Measurements from ENCODE around the gene SOX15.

Gene SOX15

DNA sequence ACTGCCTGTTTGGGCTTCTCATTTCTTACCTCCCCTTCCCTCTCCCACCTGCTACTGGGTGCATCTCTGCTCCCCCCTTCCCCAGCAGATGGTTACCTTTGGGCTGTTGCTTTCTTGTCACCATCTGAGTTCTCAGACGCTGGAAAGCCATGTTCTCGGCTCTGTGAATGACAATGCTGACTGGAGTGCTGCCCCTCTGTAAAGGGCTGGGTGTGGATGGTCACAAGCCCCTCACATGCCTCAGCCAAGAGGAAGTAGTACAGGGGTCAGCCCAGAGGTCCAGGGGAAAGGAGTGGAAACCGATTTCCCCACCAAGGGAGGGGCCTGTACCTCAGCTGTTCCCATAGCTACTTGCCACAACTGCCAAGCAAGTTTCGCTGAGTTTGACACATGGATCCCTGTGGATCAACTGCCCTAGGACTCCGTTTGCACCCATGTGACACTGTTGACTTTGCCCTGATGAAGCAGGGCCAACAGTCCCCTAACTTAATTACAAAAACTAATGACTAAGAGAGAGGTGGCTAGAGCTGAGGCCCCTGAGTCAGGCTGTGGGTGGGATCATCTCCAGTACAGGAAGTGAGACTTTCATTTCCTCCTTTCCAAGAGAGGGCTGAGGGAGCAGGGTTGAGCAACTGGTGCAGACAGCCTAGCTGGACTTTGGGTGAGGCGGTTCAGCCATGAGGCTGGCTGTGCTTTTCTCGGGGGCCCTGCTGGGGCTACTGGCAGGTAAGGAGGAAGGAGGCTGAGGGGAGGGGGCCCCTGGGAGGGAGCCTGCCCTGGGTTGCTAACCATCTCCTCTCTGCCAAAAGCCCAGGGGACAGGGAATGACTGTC is 10.7 kb downstream of the SOX15 start, which contains the start of gene CD68:
Gene CD68 (plus strand): TSS at position 638 of the 833 bp plus-strand sequence. CDS start 40 bp downstream, at position 678.
- peak; percentile 63 for DNase-seq (ENCODE audit: extremely low spot score, insufficient read length, low read depth)
- FAIRE-seq = peak; percentile 92

- DNase-seq (ENCODE audit: extremely low spot score, insufficient read length, low read depth) (no peak), FAIRE-seq (no peak)
These were observed 12.3 kb downstream of the SOX15 start for GRCh38 chr17:7577327-7578199.

GRCh38 chr17:7576432-7576937 is 13.4 kb downstream of the SOX15 start:
- FAIRE-seq (no peak), DNase-seq (ENCODE audit: extremely low spot score, insufficient read length, low read depth) (no peak)

DNA sequence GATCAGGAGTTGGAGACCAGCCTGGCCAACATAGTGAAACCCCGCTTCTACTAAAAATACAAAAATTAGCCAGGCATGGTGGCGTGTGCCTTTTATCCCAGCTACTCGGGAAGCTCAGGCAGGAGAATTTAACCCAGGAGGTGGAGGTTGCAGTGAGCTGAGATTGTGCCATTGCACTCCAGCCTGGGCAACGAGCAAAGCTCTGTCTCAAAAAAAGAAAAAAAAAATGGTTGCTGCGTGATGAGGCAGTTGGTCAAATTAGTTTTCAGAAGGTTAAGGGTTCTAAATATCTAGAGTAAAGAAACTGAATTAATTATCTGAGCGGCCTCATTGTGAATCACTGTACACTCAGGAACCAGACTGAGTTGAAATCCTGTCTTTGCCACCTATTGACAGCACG is 13.9 kb downstream of the SOX15 start:
- FAIRE-seq (no peak), DNase-seq (ENCODE audit: extremely low spot score, insufficient read length, low read depth) (no peak)

GRCh38 chr17:7575481-7575883 is 14.4 kb downstream of the SOX15 start:
- FAIRE-seq (no peak), DNase-seq (ENCODE audit: extremely low spot score, insufficient read length, low read depth) (no peak)

DNA sequence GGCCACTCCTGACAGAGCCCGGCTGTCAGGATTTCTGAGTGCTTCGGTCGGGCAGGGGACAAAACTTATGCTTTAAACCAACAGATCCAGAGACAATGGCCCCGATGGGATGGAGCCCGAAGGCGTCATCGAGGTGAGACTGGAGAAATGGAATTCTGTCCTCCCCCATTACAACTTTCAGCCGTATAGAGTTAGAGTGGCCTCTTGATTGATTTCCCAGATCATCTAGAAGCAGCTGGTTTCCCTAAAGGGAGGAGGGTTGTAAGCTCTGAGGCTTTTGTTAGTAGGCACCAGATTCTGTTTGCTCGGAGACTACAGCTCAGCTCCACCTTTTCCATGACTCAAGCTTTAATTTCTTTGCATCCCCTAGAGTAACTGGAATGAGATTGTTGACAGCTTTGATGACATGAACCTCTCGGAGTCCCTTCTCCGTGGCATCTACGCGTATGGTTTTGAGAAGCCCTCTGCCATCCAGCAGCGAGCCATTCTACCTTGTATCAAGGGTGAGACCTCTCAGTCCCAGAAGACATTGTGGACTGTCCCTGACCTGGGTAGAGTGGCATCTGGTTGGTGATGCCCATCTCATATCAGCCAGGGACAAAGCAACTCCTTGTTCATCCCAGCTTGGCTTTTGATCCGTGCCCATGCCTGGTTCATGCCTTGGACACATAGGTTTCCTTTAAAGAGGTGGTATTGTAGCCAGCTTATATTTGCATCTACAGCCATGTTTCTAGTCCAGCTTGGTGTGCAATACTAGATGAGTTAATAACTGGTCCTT is 15.5 kb downstream of the SOX15 start:
- FAIRE-seq (no peak), DNase-seq (ENCODE audit: extremely low spot score, insufficient read length, low read depth) (no peak)

GRCh38 chr17:7573324-7574080 is 16.4 kb downstream of the SOX15 start:
- FAIRE-seq (peak; percentile 88), DNase-seq (ENCODE audit: extremely low spot score, insufficient read length, low read depth) (peak; percentile 80)

GRCh38 chr17:7572588-7573323 is 17.1 kb downstream of the SOX15 start:
- FAIRE-seq (no peak), DNase-seq (ENCODE audit: extremely low spot score, insufficient read length, low read depth) (peak; percentile 98)

DNA sequence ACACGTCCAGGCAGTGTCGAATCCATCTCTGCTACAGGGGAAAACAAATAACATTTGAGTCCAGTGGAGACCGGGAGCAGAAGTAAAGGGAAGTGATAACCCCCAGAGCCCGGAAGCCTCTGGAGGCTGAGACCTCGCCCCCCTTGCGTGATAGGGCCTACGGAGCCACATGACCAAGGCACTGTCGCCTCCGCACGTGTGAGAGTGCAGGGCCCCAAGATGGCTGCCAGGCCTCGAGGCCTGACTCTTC is 17.6 kb downstream of the SOX15 start:
- DNase-seq (ENCODE audit: extremely low spot score, insufficient read length, low read depth) (no peak), FAIRE-seq (peak; percentile 99)

GRCh38 chr17:7570351-7570750 is 19.5 kb downstream of the SOX15 start:
- DNase-seq (ENCODE audit: extremely low spot score, insufficient read length, low read depth) (no peak), FAIRE-seq (no peak)

GRCh38 chr17:7569571-7569970 is 20.3 kb downstream of the SOX15 start:
- no peak for FAIRE-seq
- no peak for DNase-seq (ENCODE audit: extremely low spot score, insufficient read length, low read depth)

DNA sequence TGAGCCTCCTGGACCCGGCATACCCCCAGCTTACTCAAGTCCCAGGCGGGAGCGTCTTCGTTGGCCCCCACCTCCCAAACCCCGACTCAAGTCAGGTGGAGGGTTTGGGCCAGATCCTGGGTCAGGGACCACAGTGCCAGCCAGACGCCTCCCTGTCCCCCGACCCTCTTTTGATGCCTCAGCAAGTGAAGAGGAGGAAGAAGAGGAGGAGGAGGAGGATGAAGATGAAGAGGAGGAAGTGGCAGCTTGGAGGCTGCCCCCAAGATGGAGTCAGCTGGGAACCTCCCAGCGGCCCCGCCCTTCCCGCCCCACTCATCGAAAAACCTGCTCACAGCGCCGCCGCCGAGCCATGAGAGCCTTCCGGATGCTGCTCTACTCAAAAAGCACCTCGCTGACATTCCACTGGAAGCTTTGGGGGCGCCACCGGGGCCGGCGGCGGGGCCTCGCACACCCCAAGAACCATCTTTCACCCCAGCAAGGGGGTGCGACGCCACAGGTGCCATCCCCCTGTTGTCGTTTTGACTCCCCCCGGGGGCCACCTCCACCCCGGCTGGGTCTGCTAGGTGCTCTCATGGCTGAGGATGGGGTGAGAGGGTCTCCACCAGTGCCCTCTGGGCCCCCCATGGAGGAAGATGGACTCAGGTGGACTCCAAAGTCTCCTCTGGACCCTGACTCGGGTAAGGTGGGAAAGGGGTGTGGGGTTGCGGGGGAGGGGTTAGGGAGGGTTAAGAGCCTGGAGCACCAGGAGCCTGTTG is 26.6 kb downstream of the SOX15 start:
- DNase-seq (ENCODE audit: extremely low spot score, insufficient read length, low read depth) = no peak
- no peak for FAIRE-seq

DNA sequence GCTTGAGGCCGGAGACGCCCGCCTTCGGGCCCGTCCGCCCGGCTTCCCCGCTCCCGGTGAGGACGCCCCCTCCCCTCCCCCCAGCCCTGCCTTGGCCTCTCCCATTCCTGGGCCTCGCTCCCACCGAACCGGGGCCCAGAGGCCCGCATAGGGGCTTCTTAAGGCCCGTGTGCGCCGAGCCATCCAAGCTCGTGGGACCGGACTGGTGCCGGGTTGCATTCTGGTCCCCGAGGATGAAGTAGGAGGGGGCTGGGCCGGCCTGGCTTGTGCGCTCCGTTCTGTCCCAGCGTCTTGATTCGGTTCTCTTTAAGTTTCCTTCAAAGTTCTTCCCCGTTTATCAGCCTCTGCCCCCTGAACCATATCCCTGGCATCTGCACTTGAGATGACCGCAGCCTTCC is 27.7 kb downstream of the SOX15 start:
- DNase-seq (ENCODE audit: extremely low spot score, insufficient read length, low read depth) (no peak), FAIRE-seq (no peak)

GRCh38 chr17:7561589-7562207 is 28.2 kb downstream of the SOX15 start, which contains the start of gene SENP3:
SENP3 (plus strand) TSS chr17:7561919; CDS start chr17:7563077, 1,158 bp downstream.
- FAIRE-seq (peak; percentile 87), DNase-seq (ENCODE audit: extremely low spot score, insufficient read length, low read depth) (peak; percentile 97)

DNA sequence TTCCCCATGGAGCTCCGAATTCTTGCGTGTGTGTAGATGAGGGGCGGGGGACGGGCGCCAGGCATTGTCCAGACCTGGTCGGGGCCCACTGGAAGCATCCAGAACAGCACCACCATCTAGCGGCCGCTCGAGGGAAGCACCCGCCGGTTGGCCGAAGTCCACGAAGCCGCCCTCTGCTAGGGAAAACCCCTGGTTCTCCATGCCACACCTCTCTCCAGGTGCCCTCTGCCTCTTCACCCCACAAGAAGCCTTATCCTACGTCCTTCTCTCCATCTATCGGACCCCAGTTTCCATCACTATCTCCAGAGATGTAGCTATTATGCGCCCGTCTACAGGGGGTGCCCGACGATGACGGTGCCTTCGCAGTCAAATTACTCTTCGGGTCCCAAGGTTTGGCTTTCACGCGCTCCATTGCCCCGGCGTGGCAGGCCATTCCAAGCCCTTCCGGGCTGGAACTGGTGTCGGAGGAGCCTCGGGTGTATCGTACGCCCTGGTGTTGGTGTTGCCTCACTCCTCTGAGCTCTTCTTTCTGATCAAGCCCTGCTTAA is 28.8 kb downstream of the SOX15 start:
- DNase-seq (ENCODE audit: extremely low spot score, insufficient read length, low read depth) = peak; percentile 71
- peak; percentile 94 for FAIRE-seq

GRCh38 chr17:7560172-7561027 is 29.5 kb downstream of the SOX15 start:
- DNase-seq (ENCODE audit: extremely low spot score, insufficient read length, low read depth) (no peak), FAIRE-seq (no peak)
